Measurements from ENCODE around the gene GCLC. TPM values are rescaled to one million over a fixed set of nuclear protein-coding genes. Genes with fewer than 3 reads are reported as not detected.

The GCLC gene
- total and polyA plus RNA-seq, 3 donors from 2014 or later = 20.1 to 44.4 (median 37.6) TPM

DNA sequence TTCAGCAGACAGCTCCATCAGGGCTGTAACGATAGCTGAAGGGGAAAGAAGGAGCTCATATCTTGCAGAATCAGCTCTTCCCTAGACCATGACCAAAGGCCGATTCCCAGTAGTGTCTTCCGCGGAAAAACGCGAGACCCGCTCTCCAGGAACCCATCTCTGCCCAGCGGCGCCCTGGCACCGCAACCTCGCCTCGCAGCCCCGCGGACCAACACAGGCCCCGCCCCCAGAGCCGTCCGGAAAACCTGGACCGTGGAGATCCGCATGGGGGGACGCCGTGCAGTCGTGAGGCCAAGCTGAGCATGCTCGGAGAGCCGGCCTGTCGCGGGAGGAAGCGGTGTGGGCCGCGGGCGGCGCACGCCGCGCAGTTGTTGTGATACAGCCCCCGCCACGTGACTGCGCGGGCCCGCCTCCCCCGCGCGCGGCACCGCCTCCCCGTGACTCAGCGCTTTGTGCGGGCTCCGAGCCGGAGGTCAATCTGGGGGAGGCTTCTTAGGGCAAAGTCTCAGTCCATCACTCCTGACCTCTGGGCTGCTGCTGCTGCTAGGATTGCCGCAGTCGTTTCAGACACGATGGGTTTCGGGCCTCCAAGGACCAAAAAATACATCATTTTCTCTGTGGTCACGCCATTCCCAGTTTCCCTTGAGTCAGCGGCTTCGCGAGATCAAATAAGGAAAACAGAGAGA lies 3.1 kb upstream of the GCLC start:
- Histone ChIP-seq H3K4me1 (peaks cover 13% of the 10 kb centered on the region), H3K27me3 (no peaks in the 10 kb centered on the region), H3K27ac (peak overlapping the region; percentile 85 to 95), H3K9me3 (no peaks in the 10 kb centered on the region), H3K36me3 (ENCODE audit: low read depth, missing control alignments) (no peaks in the 10 kb centered on the region), H3K4me3 (peak overlapping the region; percentile 62 to 78)
- WGBS, 2 donors = 0 to 1% methylated on average over 15 to 33 of the region's 57 CpGs
- peak; percentile 98 for DNase-seq
- TF ChIP-seq POLR2A (IDR thresholded peaks at IDR 0.05) = no peak
- TF ChIP-seq, protein P1, sequence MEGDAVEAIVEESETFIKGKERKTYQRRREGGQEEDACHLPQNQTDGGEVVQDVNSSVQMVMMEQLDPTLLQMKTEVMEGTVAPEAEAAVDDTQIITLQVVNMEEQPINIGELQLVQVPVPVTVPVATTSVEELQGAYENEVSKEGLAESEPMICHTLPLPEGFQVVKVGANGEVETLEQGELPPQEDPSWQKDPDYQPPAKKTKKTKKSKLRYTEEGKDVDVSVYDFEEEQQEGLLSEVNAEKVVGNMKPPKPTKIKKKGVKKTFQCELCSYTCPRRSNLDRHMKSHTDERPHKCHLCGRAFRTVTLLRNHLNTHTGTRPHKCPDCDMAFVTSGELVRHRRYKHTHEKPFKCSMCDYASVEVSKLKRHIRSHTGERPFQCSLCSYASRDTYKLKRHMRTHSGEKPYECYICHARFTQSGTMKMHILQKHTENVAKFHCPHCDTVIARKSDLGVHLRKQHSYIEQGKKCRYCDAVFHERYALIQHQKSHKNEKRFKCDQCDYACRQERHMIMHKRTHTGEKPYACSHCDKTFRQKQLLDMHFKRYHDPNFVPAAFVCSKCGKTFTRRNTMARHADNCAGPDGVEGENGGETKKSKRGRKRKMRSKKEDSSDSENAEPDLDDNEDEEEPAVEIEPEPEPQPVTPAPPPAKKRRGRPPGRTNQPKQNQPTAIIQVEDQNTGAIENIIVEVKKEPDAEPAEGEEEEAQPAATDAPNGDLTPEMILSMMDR (IDR thresholded peaks at IDR 0.05) = peak in 1 of 3 experiments; percentile 42
- intact Hi-C loops (cut with DNase I; ENCODE audit: low total_unique reads) = no loop called here

DNA sequence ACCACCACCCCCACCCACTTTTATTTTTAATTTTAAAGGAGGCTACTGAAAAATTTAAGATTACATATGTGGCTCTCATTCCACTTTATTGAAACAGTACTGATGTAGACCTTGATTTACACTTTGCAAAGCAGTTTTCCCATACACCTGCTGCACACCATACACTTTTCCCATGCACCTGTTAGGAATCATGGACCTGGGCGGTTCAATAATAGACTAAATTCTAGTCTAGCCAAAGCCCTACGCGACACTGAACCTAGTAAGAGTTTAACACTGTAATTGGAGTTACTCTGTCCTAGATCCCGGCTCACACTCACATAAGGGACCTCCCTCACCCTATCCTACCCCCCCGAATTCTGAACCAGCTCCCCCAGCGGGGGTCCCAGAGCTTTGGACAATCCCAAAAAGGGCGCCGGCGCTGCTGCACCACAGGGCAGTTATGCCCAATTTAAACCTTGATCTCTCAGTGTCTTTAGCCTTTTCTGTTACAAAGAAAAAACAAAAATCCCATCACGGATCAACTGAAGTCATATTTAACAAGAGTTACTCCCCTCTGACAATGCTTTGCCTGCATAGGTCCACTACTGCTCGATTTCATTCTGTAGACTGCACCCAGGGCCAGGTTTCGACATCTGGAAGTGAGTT lies 2.4 kb upstream of the GCLC start:
- Histone ChIP-seq H3K27ac (peak overlapping the region; percentile 85 to 95), H3K9me3 (no peaks in the 10 kb centered on the region), H3K4me1 (peaks cover 13% of the 10 kb centered on the region), H3K36me3 (ENCODE audit: low read depth, missing control alignments) (no peaks in the 10 kb centered on the region), H3K4me3 (peak overlapping the region; percentile 62 to 78), H3K27me3 (no peaks in the 10 kb centered on the region)
- DNase-seq = no peak
- no peak for TF ChIP-seq POLR2A (IDR thresholded peaks at IDR 0.05)
- TF ChIP-seq, protein P1 (IDR thresholded peaks at IDR 0.05) = no peak
- intact Hi-C loops (cut with DNase I; ENCODE audit: low total_unique reads) = no loop called here
- WGBS, 2 donors = 2 to 8% methylated on average over 12 of the region's 12 CpGs

DNA sequence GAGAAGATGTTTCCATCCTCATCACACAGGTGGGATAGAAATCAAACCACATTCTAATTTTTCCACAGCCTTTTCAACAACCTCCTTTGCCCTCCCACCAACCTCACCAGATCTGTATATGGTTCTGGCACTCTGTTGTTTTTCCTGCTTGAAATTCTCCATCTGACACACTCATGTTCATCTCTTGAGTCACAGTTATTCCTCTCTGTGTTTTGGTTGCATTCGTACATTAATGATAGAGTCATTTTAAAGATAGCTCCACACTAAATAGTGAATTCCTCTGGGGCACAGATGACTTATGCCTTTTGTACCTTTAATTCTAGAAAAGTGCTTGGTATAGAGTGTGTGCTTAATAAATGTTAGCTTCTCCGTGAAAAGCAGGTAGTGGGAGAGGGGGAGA lies 1.4 kb upstream of the GCLC start:
- Histone ChIP-seq H3K4me1 (peaks cover 13% of the 10 kb centered on the region), H3K36me3 (ENCODE audit: low read depth, missing control alignments) (no peaks in the 10 kb centered on the region), H3K4me3 (no peak overlapping the region), H3K9me3 (no peaks in the 10 kb centered on the region), H3K27me3 (no peaks in the 10 kb centered on the region), H3K27ac (no peak overlapping the region)
- intact Hi-C loops (cut with DNase I; ENCODE audit: low total_unique reads) = no loop called here
- 77 to 80% methylated on average over 2 of the region's 2 CpGs for WGBS, 2 donors
- no peak for TF ChIP-seq POLR2A (IDR thresholded peaks at IDR 0.05)
- TF ChIP-seq, protein P1 (IDR thresholded peaks at IDR 0.05) = no peak
- no peak for DNase-seq

DNA sequence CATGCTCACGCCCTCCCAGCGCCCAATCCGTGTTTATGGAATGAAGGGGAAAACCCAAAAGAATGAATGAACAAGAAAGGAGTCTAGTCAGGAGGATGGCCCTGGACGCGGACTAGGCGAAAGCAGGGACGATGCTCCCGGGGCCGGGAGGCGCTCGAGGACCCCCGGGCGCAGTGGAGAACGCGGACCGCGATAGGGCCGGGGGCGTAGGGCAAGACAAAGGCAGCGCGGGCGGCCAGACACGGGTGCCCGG lies 758 bp downstream of the GCLC start:
- TF ChIP-seq POLR2A (IDR thresholded peaks at IDR 0.05) = no peak
- TF ChIP-seq, protein P1 (IDR thresholded peaks at IDR 0.05) = no peak
- intact Hi-C loops (cut with DNase I; ENCODE audit: low total_unique reads) = no loop called here
- H3K4me3 ChIP-seq = peak overlapping the region; percentile 85 to 88
- peaks cover 18% of the 10 kb centered on the region for H3K4me1 ChIP-seq
- peak overlapping the region; percentile 85 to 98 for H3K27ac ChIP-seq
- no peaks in the 10 kb centered on the region for H3K9me3 ChIP-seq
- 0% methylated on average over 13 to 23 of the region's 24 CpGs for WGBS, 2 donors
- peak; percentile 40 for DNase-seq
- H3K27me3 ChIP-seq = no peaks in the 10 kb centered on the region
- no peaks in the 10 kb centered on the region for H3K36me3 ChIP-seq (ENCODE audit: low read depth, missing control alignments)

Measured in testis (tissue), 3 donors.